B cell (primary cell): ENCODE data around the gene LPCAT1. TPM values are rescaled to one million over a fixed set of nuclear protein-coding genes. Genes with fewer than 3 reads are reported as not detected.

Experiments used
- ATAC-seq: fragments of 200-7000 bp; cut with Tn5 transposase; one replicate; pipeline ENCODE4 v1.10.0; 2021; ENCODE audit warnings: low read depth, mild to moderate bottlenecking, moderate number of reproducible peaks, moderate library complexity
- CTCF ChIA-PET: fragments of 350-600 bp; sonication (Branson Sonifier 250); formaldehyde crosslinking; loops from one replicate; lab custom pipeline; 2021; ENCODE audit warnings: antibody characterized with exemption, inconsistent platforms; lab: Charles Lee
- POLR2A ChIA-PET: fragments of 350-600 bp; sonication (Branson Sonifier 250); formaldehyde crosslinking; loops from one replicate; lab custom pipeline; 2021; ENCODE audit warnings: antibody characterized with exemption; lab: Charles Lee
- DNase-seq: peaks from one replicate; pipeline ENCODE4 v3.0.0; 2013
- H2AFZ ChIP-seq: 2 replicates; pipeline ENCODE4 v1.6.1; 2012; ENCODE audit warnings: mild to moderate bottlenecking, low read depth, low read length; ENCODE audit not compliant: insufficient read depth, poor library complexity, severe bottlenecking
- H3K27ac ChIP-seq, 2 donors: 1 replicate in 1 of 2; 2 replicates in 1 of 2; pipeline ENCODE4 v1.5.1; 2012 to 2013; ENCODE audit warnings: low read length in 2 of 2, mild to moderate bottlenecking in 2 of 2, moderate library complexity in 1 of 2
- H3K27me3 ChIP-seq, 4 experiments: fragments of 200-600 bp in 1 of 4; sonication (generic) in 1 of 4; replicated peaks in 1 of 4; 1 replicate in 2 of 4; 2 replicates in 2 of 4; pipeline versions ENCODE4 v1.6.1 to v1.7.0; 2013 to 2016; ENCODE audit warnings: low read length in 3 of 4, mild to moderate bottlenecking in 2 of 4, mixed read lengths in 1 of 4, moderate library complexity in 1 of 4; ENCODE audit not compliant: insufficient read depth in 4 of 4, control insufficient read depth in 3 of 4; ENCODE audit errors: control extremely low read depth in 1 of 4
- H3K36me3 ChIP-seq, 2 experiments: replicated peaks in 1 of 2; 1 replicate in 1 of 2; 2 replicates in 1 of 2; pipeline versions ENCODE4 v1.6.1 to v1.7.1; 2013; ENCODE audit warnings: low read length in 1 of 2; ENCODE audit not compliant: insufficient read depth in 2 of 2, control insufficient read depth in 1 of 2; ENCODE audit errors: control extremely low read depth in 1 of 2, extremely low read depth in 1 of 2
- H3K4me1 ChIP-seq, 2 donors: fragments of 200-600 bp in 1 of 2; sonication (generic) in 1 of 2; 1 replicate in 1 of 2; 2 replicates in 1 of 2; pipeline versions ENCODE4 v1.5.1 to v1.6.1; 2013 to 2017; ENCODE audit warnings: low read length in 2 of 2; ENCODE audit not compliant: control insufficient read depth in 2 of 2, insufficient read depth in 2 of 2
- H3K4me2 ChIP-seq: replicated peaks from 2 replicates; pipeline ENCODE3; 2012; ENCODE audit warnings: mild to moderate bottlenecking, low read depth, low read length; ENCODE audit not compliant: poor library complexity, severe bottlenecking
- H3K4me3 ChIP-seq, 5 experiments: fragments of 200-600 bp in 1 of 5; sonication (generic) in 1 of 5; 1 replicate in 3 of 5; 2 replicates in 2 of 5; pipeline versions ENCODE4 v1.5.1 to v1.7.0; 2011 to 2016; ENCODE audit warnings: low read length in 4 of 5, mild to moderate bottlenecking in 4 of 5, low read depth in 2 of 5, control low read depth in 1 of 5, moderate library complexity in 1 of 5; ENCODE audit not compliant: insufficient read depth in 1 of 5; ENCODE audit errors: control extremely low read depth in 1 of 5, extremely low read depth in 1 of 5
- H3K79me2 ChIP-seq: fragments of 200-600 bp; sonication (generic); one replicate; pipeline ENCODE4 v1.6.0; 2016; ENCODE audit warnings: low read length; ENCODE audit not compliant: control insufficient read depth, insufficient read depth
- H3K9ac ChIP-seq: fragments of 200-600 bp; sonication (generic); 2 replicates; pipeline ENCODE4 v1.6.1; 2017; ENCODE audit warnings: mild to moderate bottlenecking, low read length, moderate library complexity
- H3K9me3 ChIP-seq, 3 donors: one replicate each; pipeline versions ENCODE4 v1.6.1 to v1.7.1; 2013; ENCODE audit warnings: low read length in 2 of 3; ENCODE audit not compliant: control insufficient read depth in 2 of 3, insufficient read depth in 1 of 3; ENCODE audit errors: control extremely low read depth in 1 of 3
- H4K20me1 ChIP-seq: 2 replicates; pipeline ENCODE4 v1.6.0; 2012; ENCODE audit warnings: mild to moderate bottlenecking, low read length; ENCODE audit not compliant: insufficient read depth, control insufficient read depth, poor library complexity, severe bottlenecking
- H3K27ac Mint-ChIP-seq: one replicate; pipeline ENCODE4 v1.8.0; 2021; ENCODE audit warnings: mixed read lengths
- H3K27me3 Mint-ChIP-seq: one replicate; pipeline ENCODE4 v1.8.0; 2021; ENCODE audit warnings: mixed read lengths
- H3K4me1 Mint-ChIP-seq: one replicate; pipeline ENCODE4 v1.8.0; 2021; ENCODE audit warnings: mixed read lengths
- H3K4me3 Mint-ChIP-seq: one replicate; pipeline ENCODE4 v1.8.0; 2021; ENCODE audit warnings: mixed read lengths
- H3K9me3 Mint-ChIP-seq: one replicate; pipeline ENCODE4 v1.8.0; 2022; ENCODE audit warnings: mixed read lengths; ENCODE audit not compliant: insufficient read depth
- CTCF ChIP-seq: fragments of 200-600 bp; IDR thresholded peaks from one replicate; pipeline ENCODE4 v1.8.0; 2022; ENCODE audit warnings: antibody characterized with exemption, mild to moderate bottlenecking
- EZH2 ChIP-seq: IDR thresholded peaks from 2 replicates; pipeline ENCODE4 v1.6.1; 2012; ENCODE audit warnings: borderline replicate concordance, low read depth, mild to moderate bottlenecking, moderate library complexity, low read length; ENCODE audit not compliant: insufficient read depth, poor library complexity, severe bottlenecking
- whole genome bisulfite sequencing: methylation state at CpG from one replicate; pipeline ENCODE4 v1.1.5; 2013; ENCODE audit warnings: missing lambda C conversion rate; ENCODE audit not compliant: insufficient coverage; 5-methylcytosine and 5-hydroxymethylcytosine counted together
- intact Hi-C: fragments of 100-400 bp; cut with micrococcal nuclease; formaldehyde crosslinking; loops from one replicate; pipeline ENCODE4 v1.10.0; 2022
- polyA plus RNA-seq: library from polyadenylated mRNA; depleted of rRNA; stranded (reverse); fragments of >200 nt; gene quantifications from 2 replicates; pipeline ENCODE4 v1.2.3, GENCODE V29; 2012
- total RNA-seq, 2 donors: library from RNA; stranded (reverse); fragments of 120-200 nt in 1 of 2; gene quantifications; 1 replicate in 1 of 2; 2 replicates in 1 of 2; pipeline versions ENCODE4 v1.2.3 to v1.2.4, GENCODE V29; 2013 to 2022

The LPCAT1 gene
- total and polyA plus RNA-seq, 2 donors (not counting 1 experiment from before 2014, with no cell fraction given): 94.8 to 159 TPM

GRCh38 chr5:1529498-1529897 is 5.7 kb upstream of the LPCAT1 start:
- WGBS: 100% methylated on average over 1 of the region's 3 CpGs
- no peaks in the 10 kb centered on the region for H3K9me3 Mint-ChIP-seq
- Histone ChIP-seq H3K4me2 (no peak overlapping the region), H3K4me3 (no peak overlapping the region), H3K79me2 (no peaks in the 10 kb centered on the region), H3K9ac (no peak overlapping the region), H4K20me1 (no peaks in the 10 kb centered on the region), H2AFZ (peak overlapping the region; percentile 32), H3K9me3 (no peaks in the 10 kb centered on the region), H3K27me3 (no peaks in the 10 kb centered on the region), H3K36me3 (no peaks in the 10 kb centered on the region), H3K27ac (no peak overlapping the region), H3K4me1 (peaks cover 20 to 28% of the 10 kb centered on the region in 2 donors)
- TF ChIP-seq CTCF: no peak
- no peak for TF ChIP-seq EZH2
- no peak for ATAC-seq
- H3K27ac Mint-ChIP-seq: no peak overlapping the region
- no peak for DNase-seq
- no peaks in the 10 kb centered on the region for H3K27me3 Mint-ChIP-seq
- intact Hi-C loops: no loop called here
- no peak overlapping the region for H3K4me3 Mint-ChIP-seq
- CTCF ChIA-PET: interaction anchor here (1.3 to 1.4 kb wide), 2 partner anchors 115 to 124 kb away, joined by 3 read pairs; no protein-coding TSS in a partner anchor
- POLR2A ChIA-PET: no interaction called here
- H3K4me1 Mint-ChIP-seq: peaks cover 32% of the 10 kb centered on the region

GRCh38 chr5:1527533-1528205 is 3.9 kb upstream of the LPCAT1 start:
- H3K4me2 ChIP-seq: no peak overlapping the region
- intact Hi-C loops: no loop called here
- Mint-ChIP-seq H3K4me1 (peaks cover 35% of the 10 kb centered on the region), H3K9me3 (no peaks in the 10 kb centered on the region), H3K27me3 (no peaks in the 10 kb centered on the region), H3K4me3 (no peak overlapping the region), H3K27ac (no peak overlapping the region)
- CTCF ChIA-PET: interaction anchor here (1.1 kb wide), 1 partner anchor 48 kb away, joined by 4 read pairs; no protein-coding TSS in a partner anchor
- no peaks in the 10 kb centered on the region for H3K9me3 ChIP-seq
- ATAC-seq (no peak), DNase-seq (no peak)
- H3K36me3 ChIP-seq: no peaks in the 10 kb centered on the region
- H2AFZ ChIP-seq: no peak overlapping the region
- peaks cover 6% of the 10 kb centered on the region for H4K20me1 ChIP-seq
- TF ChIP-seq CTCF: no peak
- no peak for TF ChIP-seq EZH2
- peaks cover 7% of the 10 kb centered on the region for H3K79me2 ChIP-seq
- H3K4me3 ChIP-seq: no peak overlapping the region
- H3K27me3 ChIP-seq: no peaks in the 10 kb centered on the region
- H3K27ac ChIP-seq: peak overlapping the region in 1 of 2 donors; percentile 90
- peaks cover 26 to 34% of the 10 kb centered on the region in 2 donors for H3K4me1 ChIP-seq
- POLR2A ChIA-PET: no interaction called here
- H3K9ac ChIP-seq: no peak overlapping the region
- 100% methylated on average over 1 of the region's 12 CpGs for WGBS
